ENCODE measurements around the gene IL27RA. TPM values are rescaled to one million over a fixed set of nuclear protein-coding genes. Genes with fewer than 3 reads are reported as not detected.

Gene IL27RA
- total RNA-seq, 1 donor from 2014 or later = 1.5 TPM

DNA sequence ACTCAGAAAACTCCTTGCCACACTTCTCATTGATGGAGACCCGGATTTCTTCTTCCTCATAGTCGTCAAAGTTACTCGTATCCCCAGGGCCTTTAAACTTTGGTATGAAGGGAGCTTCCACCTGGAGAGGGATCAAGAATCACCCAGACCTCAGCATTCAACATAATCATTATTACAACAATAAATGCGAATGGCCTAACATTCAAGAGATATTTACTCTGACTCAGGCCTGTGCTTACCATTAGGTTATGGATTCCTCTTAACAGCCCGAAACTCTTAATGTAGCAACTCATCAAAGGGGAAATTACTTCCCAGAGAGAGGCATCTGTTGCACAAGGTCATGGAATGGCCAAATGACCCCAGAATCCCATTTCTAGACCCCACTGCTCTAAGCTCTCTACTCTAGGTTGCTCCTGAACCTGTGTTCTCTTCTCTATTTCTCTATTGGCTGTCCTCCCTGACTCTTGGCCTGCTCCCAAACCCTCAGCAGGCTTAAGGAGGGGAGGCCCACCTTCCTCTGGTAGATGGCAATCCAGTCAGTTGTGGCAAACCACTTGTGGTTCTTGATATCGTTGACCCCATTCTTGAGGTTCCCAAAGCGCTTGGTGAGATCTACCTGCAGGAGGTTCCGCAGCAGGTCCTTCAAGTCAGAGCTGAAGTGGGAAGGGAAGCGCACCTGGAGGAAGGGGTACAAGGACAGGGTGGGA, 61.7 kb downstream of the IL27RA start:
- DNase-seq (ENCODE audit: extremely low spot score in 2 of 2) = no peak
- peaks cover 0 to 26% of the 10 kb centered on the region in 2 donors for H3K36me3 ChIP-seq
- TF ChIP-seq POLR2A (IDR thresholded peaks at IDR 0.05) (no peak), POLR2AphosphoS5 (IDR thresholded peaks at IDR 0.05; ENCODE audit: insufficient read depth in 1 of 2, low read depth in 1 of 2) (no peak)
- TF ChIP-seq, protein P1, sequence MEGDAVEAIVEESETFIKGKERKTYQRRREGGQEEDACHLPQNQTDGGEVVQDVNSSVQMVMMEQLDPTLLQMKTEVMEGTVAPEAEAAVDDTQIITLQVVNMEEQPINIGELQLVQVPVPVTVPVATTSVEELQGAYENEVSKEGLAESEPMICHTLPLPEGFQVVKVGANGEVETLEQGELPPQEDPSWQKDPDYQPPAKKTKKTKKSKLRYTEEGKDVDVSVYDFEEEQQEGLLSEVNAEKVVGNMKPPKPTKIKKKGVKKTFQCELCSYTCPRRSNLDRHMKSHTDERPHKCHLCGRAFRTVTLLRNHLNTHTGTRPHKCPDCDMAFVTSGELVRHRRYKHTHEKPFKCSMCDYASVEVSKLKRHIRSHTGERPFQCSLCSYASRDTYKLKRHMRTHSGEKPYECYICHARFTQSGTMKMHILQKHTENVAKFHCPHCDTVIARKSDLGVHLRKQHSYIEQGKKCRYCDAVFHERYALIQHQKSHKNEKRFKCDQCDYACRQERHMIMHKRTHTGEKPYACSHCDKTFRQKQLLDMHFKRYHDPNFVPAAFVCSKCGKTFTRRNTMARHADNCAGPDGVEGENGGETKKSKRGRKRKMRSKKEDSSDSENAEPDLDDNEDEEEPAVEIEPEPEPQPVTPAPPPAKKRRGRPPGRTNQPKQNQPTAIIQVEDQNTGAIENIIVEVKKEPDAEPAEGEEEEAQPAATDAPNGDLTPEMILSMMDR (IDR thresholded peaks at IDR 0.05) = no peak
- intact Hi-C loops (cut with DNase I) = no loop called here
- H3K27ac ChIP-seq = no peak overlapping the region
- peaks cover 14% of the 10 kb centered on the region for H3K4me1 ChIP-seq
- no peaks in the 10 kb centered on the region for H3K27me3 ChIP-seq
- no peak overlapping the region for H3K4me3 ChIP-seq
- H3K9me3 ChIP-seq = peaks cover 3% of the 10 kb centered on the region

DNA sequence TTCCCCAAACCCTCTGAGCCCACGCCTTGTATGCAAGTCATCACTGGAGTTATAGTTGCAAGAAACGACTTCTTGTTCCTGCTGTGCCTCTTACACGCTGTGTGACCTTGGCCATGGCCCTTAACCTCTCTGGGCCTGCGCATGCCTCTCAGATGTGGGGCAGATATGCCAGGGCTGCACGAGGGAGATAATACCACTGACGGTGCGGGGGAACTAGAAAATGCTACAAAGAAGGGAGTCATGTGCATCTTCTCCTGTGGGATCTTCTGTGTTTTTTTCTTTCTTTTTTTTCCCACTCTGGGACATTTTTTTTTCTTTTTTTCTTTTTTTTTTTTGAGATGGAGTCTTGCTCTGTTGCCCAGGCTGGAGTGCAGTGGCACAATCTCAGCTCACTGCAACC, 63.3 kb downstream of the IL27RA start:
- H3K27me3 ChIP-seq = no peaks in the 10 kb centered on the region
- no peak for TF ChIP-seq POLR2A (IDR thresholded peaks at IDR 0.05)
- TF ChIP-seq, protein P1 (IDR thresholded peaks at IDR 0.05) = no peak
- TF ChIP-seq POLR2AphosphoS5 (IDR thresholded peaks at IDR 0.05; ENCODE audit: insufficient read depth in 1 of 2, low read depth in 1 of 2) = no peak
- H3K4me3 ChIP-seq = no peak overlapping the region
- H3K4me1 ChIP-seq = peaks cover 8% of the 10 kb centered on the region
- H3K9me3 ChIP-seq = peaks cover 3% of the 10 kb centered on the region
- peaks cover 0 to 30% of the 10 kb centered on the region in 2 donors for H3K36me3 ChIP-seq
- intact Hi-C loops (cut with DNase I) = no loop called here
- DNase-seq (ENCODE audit: extremely low spot score in 2 of 2) = no peak
- no peak overlapping the region for H3K27ac ChIP-seq

DNA sequence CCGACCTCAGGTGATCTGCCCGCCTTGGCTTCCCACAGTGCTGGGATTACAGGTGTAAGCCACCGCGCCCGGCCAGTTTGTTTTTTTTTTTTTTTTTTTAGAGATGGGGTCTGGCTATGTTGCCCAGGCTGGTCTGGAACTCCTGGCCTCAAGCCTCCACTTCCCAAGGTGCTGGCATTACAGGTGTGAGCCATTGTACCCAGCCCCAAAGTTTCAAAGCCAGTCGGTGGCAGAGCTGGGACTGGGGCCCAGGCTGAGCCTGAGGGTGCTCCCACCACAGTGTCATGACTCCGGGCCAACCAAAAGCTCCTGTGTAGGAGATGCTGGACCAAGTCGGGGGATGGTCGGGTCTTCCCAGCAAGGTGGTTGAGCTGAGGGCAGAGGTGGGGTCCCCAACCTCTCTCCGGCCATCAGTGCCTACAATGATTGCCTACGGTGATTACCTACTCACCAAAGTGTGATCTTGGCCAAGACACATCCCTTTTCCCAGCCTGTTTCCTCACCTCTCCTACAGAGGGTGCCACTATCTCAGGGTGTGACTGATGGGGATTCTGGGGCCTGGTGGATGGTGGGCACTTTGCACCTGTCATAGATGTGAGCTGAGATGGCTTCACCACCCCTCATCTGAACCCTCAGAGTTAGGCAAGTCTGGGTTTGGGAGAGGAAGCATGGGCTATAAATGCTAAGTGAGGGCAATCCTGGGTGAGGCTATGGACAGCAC, 64.9 kb downstream of the IL27RA start:
- peaks cover 3% of the 10 kb centered on the region for H3K9me3 ChIP-seq
- peaks cover 8% of the 10 kb centered on the region for H3K4me1 ChIP-seq
- H3K27me3 ChIP-seq = no peaks in the 10 kb centered on the region
- peaks cover 0 to 33% of the 10 kb centered on the region in 2 donors for H3K36me3 ChIP-seq
- intact Hi-C loops (cut with DNase I) = no loop called here
- TF ChIP-seq POLR2AphosphoS5 (IDR thresholded peaks at IDR 0.05; ENCODE audit: insufficient read depth in 1 of 2, low read depth in 1 of 2) (no peak), POLR2A (IDR thresholded peaks at IDR 0.05) (no peak)
- TF ChIP-seq, protein P1 (IDR thresholded peaks at IDR 0.05) = no peak
- no peak for DNase-seq (ENCODE audit: extremely low spot score in 2 of 2)
- H3K4me3 ChIP-seq = no peak overlapping the region
- H3K27ac ChIP-seq = no peak overlapping the region

GRCh38 chr19:14097532-14098151, 66.1 kb downstream of the IL27RA start:
- Histone ChIP-seq H3K4me1 (no peaks in the 10 kb centered on the region), H3K9me3 (peaks cover 3% of the 10 kb centered on the region), H3K4me3 (no peak overlapping the region), H3K27ac (no peak overlapping the region), H3K27me3 (no peaks in the 10 kb centered on the region), H3K36me3 (peaks cover 0 to 45% of the 10 kb centered on the region in 2 donors)
- TF ChIP-seq, protein P1 (IDR thresholded peaks at IDR 0.05) = no peak
- no peak for TF ChIP-seq POLR2AphosphoS5 (IDR thresholded peaks at IDR 0.05; ENCODE audit: insufficient read depth in 1 of 2, low read depth in 1 of 2)
- TF ChIP-seq POLR2A (IDR thresholded peaks at IDR 0.05) = no peak
- DNase-seq (ENCODE audit: extremely low spot score in 2 of 2) = no peak
- intact Hi-C loops (cut with DNase I) = no loop called here

Data from vagina (tissue), 2 donors.